Measurements from ENCODE around the gene GPR26.

Gene GPR26

GRCh38 chr10:123703195-123703790, 37.1 kb downstream of the GPR26 start:
- TF ChIP-seq CTCF (IDR thresholded peaks at IDR 0.05; ENCODE audit: insufficient read depth, missing control alignments), result no peak
- FAIRE-seq (no peak), DNase-seq (ENCODE audit: insufficient read length, low spot score) (no peak)

GRCh38 chr10:123704076-123704475, 37.9 kb downstream of the GPR26 start:
- FAIRE-seq (no peak), DNase-seq (ENCODE audit: insufficient read length, low spot score) (no peak)
- TF ChIP-seq CTCF (IDR thresholded peaks at IDR 0.05; ENCODE audit: insufficient read depth, missing control alignments), result no peak

- no peak for FAIRE-seq
- DNase-seq (ENCODE audit: insufficient read length, low spot score), result no peak
- TF ChIP-seq CTCF (IDR thresholded peaks at IDR 0.05; ENCODE audit: insufficient read depth, missing control alignments), result no peak
Measured at GRCh38 chr10:123704812-123705211, 38.7 kb downstream of the GPR26 start.

- DNase-seq (ENCODE audit: insufficient read length, low spot score) (no peak), FAIRE-seq (no peak)
- no peak for TF ChIP-seq CTCF (IDR thresholded peaks at IDR 0.05; ENCODE audit: insufficient read depth, missing control alignments)
Measured at GRCh38 chr10:123706236-123706635, 40.1 kb downstream of the GPR26 start.

GRCh38 chr10:123715546-123715945, 49.4 kb downstream of the GPR26 start:
- DNase-seq (ENCODE audit: insufficient read length, low spot score), result no peak
- FAIRE-seq, result no peak
- no peak for TF ChIP-seq CTCF (IDR thresholded peaks at IDR 0.05; ENCODE audit: insufficient read depth, missing control alignments)

- TF ChIP-seq CTCF (IDR thresholded peaks at IDR 0.05; ENCODE audit: insufficient read depth, missing control alignments), result no peak
- no peak for DNase-seq (ENCODE audit: insufficient read length, low spot score)
- no peak for FAIRE-seq
Measured at GRCh38 chr10:123717336-123717735, 51.2 kb downstream of the GPR26 start.

- no peak for FAIRE-seq
- DNase-seq (ENCODE audit: insufficient read length, low spot score), result no peak
- no peak for TF ChIP-seq CTCF (IDR thresholded peaks at IDR 0.05; ENCODE audit: insufficient read depth, missing control alignments)
Measured at GRCh38 chr10:123718544-123719060, 52.4 kb downstream of the GPR26 start.
